Esophagus squamous epithelium (tissue), 5 donors: ENCODE measurements around the gene FAM222B. TPM values are rescaled to one million over a fixed set of nuclear protein-coding genes. Genes with fewer than 3 reads are reported as not detected.
"Not testable (repeated sequence)": the region's sequence is repeated elsewhere in the genome, so short reads cannot be mapped to it uniquely, and the experiment has no call there.

Source experiments
- DNase-seq: peaks from one replicate; lab custom pipeline; 2025; lab: John Stamatoyannopoulos, UW
- H3K27ac ChIP-seq, 4 donors: fragments of 200-600 bp; sonication (generic); one replicate each; pipeline ENCODE4 v1.5.1; 2016 to 2019; ENCODE audit warnings: mild to moderate bottlenecking in 1 of 4
- H3K27me3 ChIP-seq, 4 donors: fragments of 200-600 bp; sonication (generic); 1 replicate in 3 of 4; 2 replicates in 1 of 4; pipeline versions ENCODE4 v1.5.1 to v1.6.0; 2017 to 2021; ENCODE audit warnings: antibody characterized with exemption in 1 of 4
- H3K36me3 ChIP-seq, 3 donors: fragments of 200-600 bp; sonication (generic); one replicate each; pipeline ENCODE4 v1.5.1; 2016 to 2019
- H3K4me1 ChIP-seq, 3 donors: fragments of 200-600 bp; sonication (generic); one replicate each; pipeline ENCODE4 v1.5.1; 2017 to 2019
- H3K4me3 ChIP-seq, 4 donors: fragments of 200-600 bp; sonication (generic); 1 replicate in 3 of 4; 2 replicates in 1 of 4; pipeline ENCODE4 v1.5.1; 2016 to 2019; ENCODE audit warnings: mild to moderate bottlenecking in 2 of 4, moderate library complexity in 1 of 4
- H3K9me3 ChIP-seq, 3 donors: fragments of 200-600 bp; sonication (generic); one replicate each; pipeline ENCODE4 v1.5.1; 2016 to 2019
- POLR2A ChIP-seq, 4 donors: fragments of 450-650 bp; IDR thresholded peaks; one replicate each; pipeline ENCODE4 v1.6.1; 2017; ENCODE audit warnings: antibody characterized with exemption in 4 of 4, mild to moderate bottlenecking in 4 of 4, moderate library complexity in 3 of 4
- WGBS, 2 donors: methylation state at CpG; one replicate each; pipeline ENCODE4 v1.1.5; 2018; 5-methylcytosine and 5-hydroxymethylcytosine counted together
- intact Hi-C: fragments of 100-400 bp; cut with DNase I; formaldehyde crosslinking; loops from one replicate; pipeline ENCODE4 v1.15.0; 2022
- total RNA-seq, 4 donors: library from RNA; depleted of rRNA; stranded (reverse); fragments of >200 nt; gene quantifications; one replicate each; pipeline ENCODE4 v1.1.0, GENCODE V29; 2016
- TF ChIP-seq, protein P1 (sequence below), 6 experiments: fragments of 450-650 bp in 4 of 6; fragments of 200-600 bp in 2 of 6; sonication (generic) in 2 of 6; IDR thresholded peaks; one replicate each; pipeline ENCODE4 v1.5.1; 2016 to 2019; ENCODE audit warnings: antibody characterized with exemption in 6 of 6, mild to moderate bottlenecking in 4 of 6, moderate library complexity in 4 of 6
- donor health status: DM: yes; HTN: yes; CAD: no.

Gene FAM222B
- total RNA-seq, 4 donors from 2014 or later: 8.0 to 16.4 (median 11.2) TPM

DNA sequence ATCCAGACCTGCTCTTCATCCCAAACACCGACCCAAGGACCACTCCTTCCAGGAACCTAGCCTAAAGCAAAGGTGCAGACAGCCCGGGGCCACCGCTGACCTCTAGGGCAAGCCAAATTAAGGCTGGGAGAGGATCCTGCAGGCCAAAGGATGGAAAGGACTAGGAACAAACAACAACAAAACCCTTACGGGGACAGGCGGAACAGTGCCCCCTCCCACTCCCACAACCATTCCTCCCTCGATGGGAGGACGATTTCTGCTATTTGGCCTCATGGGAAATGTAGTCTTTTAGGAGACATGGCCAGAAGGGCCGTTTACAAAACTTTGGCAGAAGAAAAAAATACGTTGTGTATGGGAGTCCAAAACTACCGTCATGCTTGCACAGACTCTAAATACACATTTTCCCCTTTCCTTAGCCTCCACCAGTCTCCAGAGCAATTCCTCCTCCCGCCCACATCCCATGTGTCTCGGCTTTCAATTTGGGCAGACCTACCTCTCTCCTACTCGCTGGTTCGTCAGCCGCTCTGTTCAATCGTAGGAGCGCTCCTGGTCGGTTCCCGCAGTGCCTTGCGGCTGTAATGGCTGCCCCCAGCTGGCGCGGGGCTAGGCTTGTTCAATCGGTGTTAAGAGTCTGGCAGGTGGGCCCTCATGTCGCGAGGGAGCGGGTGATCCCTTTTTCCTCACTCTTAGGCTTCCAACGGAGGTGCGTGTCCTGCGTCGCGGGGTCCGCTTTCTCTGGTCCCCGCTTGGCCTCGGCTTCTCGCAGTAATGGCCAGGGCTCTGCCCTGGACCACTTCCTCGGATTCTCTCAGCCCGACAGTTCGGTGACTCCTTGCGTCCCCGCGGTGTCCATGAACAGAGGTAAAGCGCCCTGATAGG is 12.1 kb upstream of the FAM222B start, which contains the start of gene ERAL1:
Gene ERAL1 (plus strand): TSS at position 560 of the 879 bp plus-strand sequence. CDS start 19 bp downstream, at position 579.
- Histone ChIP-seq H3K9me3 (no peaks in the 10 kb centered on the region), H3K4me1 (peaks cover 9 to 17% (median 10%) of the 10 kb centered on the region in 3 donors), H3K4me3 (peak within 1 kb of the TSS; percentile 56 to 94 (median 79)), H3K36me3 (peaks cover 16 to 37% (median 18%) of the 10 kb centered on the region in 3 donors), H3K27ac (peak within 1 kb of the TSS; percentile 78 to 89 (median 84)), H3K27me3 (no peaks in the 10 kb centered on the region)
- no peak for DNase-seq
- intact Hi-C loops: no loop called here
- WGBS, 2 donors: 0% methylated on average over 16 to 27 of the region's 42 CpGs
- TF ChIP-seq, protein P1, sequence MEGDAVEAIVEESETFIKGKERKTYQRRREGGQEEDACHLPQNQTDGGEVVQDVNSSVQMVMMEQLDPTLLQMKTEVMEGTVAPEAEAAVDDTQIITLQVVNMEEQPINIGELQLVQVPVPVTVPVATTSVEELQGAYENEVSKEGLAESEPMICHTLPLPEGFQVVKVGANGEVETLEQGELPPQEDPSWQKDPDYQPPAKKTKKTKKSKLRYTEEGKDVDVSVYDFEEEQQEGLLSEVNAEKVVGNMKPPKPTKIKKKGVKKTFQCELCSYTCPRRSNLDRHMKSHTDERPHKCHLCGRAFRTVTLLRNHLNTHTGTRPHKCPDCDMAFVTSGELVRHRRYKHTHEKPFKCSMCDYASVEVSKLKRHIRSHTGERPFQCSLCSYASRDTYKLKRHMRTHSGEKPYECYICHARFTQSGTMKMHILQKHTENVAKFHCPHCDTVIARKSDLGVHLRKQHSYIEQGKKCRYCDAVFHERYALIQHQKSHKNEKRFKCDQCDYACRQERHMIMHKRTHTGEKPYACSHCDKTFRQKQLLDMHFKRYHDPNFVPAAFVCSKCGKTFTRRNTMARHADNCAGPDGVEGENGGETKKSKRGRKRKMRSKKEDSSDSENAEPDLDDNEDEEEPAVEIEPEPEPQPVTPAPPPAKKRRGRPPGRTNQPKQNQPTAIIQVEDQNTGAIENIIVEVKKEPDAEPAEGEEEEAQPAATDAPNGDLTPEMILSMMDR (IDR thresholded peaks at IDR 0.05): peak in 1 of 6 experiments; percentile 10
- TF ChIP-seq POLR2A (IDR thresholded peaks at IDR 0.05): peak in 2 of 4 donors; percentile 45 to 57

GRCh38 chr17:28853295-28853694 is 10.7 kb upstream of the FAM222B start:
- WGBS, 2 donors: 91 to 95% methylated on average over 2 of the region's 2 CpGs
- Histone ChIP-seq H3K27me3 (no peaks in the 10 kb centered on the region), H3K4me3 (no peak overlapping the region), H3K9me3 (no peaks in the 10 kb centered on the region), H3K4me1 (peaks cover 9 to 17% (median 10%) of the 10 kb centered on the region in 3 donors), H3K27ac (no peak overlapping the region), H3K36me3 (peaks cover 7 to 23% (median 10%) of the 10 kb centered on the region in 3 donors)
- DNase-seq: no peak
- TF ChIP-seq, protein P1 (IDR thresholded peaks at IDR 0.05): no peak
- TF ChIP-seq POLR2A (IDR thresholded peaks at IDR 0.05): no peak
- intact Hi-C loops: no loop called here

- no peak for TF ChIP-seq POLR2A (IDR thresholded peaks at IDR 0.05)
- TF ChIP-seq, protein P1 (IDR thresholded peaks at IDR 0.05): no peak
- Histone ChIP-seq H3K27ac (no peak overlapping the region), H3K4me1 (peaks cover 2 to 4% (median 3%) of the 10 kb centered on the region in 3 donors), H3K36me3 (no peaks in the 10 kb centered on the region), H3K27me3 (no peaks in the 10 kb centered on the region), H3K4me3 (no peak overlapping the region), H3K9me3 (no peaks in the 10 kb centered on the region)
- intact Hi-C loops: loop anchor here (10.0 kb wide), 1 partner anchor 84 kb away; no protein-coding TSS in a partner anchor
- no peak for DNase-seq
- WGBS, 2 donors: 62 to 69% methylated on average over 5 of the region's 5 CpGs
These were observed 6.7 kb upstream of the FAM222B start for GRCh38 chr17:28849281-28849680.

DNA sequence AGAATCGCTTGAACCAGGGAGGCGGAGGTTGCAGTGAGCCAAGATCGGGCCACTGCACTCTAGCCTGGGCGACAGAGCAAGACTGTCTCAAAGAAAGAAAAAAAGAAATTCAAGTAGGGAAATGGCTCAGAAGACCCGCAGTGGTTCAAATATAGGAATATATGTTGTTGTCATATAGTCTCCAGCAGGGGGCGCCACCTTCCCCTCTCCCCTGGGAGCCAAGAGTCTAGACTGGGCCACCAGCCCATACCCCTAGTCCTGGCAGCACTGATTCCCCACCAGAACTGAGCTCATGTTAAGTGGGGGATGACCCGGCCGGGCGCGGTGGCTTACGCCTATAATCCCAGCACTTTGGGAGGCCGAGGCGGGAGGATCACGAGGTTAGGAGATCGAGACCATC is 6.1 kb upstream of the FAM222B start:
- DNase-seq, H3K4me1 ChIP-seq, H3K27me3 ChIP-seq, H3K4me3 ChIP-seq, H3K36me3 ChIP-seq, H3K9me3 ChIP-seq, H3K27ac ChIP-seq: not testable (repeated sequence)
- whole genome bisulfite sequencing, 2 donors: 79 to 81% methylated on average over 5 to 15 of the region's 15 CpGs
- intact Hi-C loops: loop anchor here (10.0 kb wide), 1 partner anchor 84 kb away; no protein-coding TSS in a partner anchor
- TF ChIP-seq, protein P1 (IDR thresholded peaks at IDR 0.05): peak; percentile 13 to 44 (median 34)

DNA sequence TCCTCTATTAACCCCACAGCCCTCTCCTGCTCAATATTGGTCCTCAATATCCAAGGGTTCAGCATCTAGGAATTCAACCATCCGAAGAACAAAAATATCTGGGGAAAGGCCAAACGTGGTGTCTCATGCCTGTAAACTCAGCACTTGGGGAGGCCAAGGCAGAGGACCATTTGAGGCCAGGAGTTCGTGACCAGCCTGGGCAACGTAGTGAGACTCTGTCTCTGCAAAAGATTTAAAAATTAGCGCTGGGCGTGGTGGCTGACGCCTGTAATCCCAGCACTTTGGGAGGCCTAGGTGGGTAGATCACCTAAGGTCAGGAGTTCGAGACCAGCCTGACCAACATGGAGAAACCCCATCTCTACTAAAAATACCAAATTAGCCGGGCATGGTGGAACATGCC is 4.1 kb upstream of the FAM222B start:
- not testable (repeated sequence) for H3K4me3 ChIP-seq, H3K9me3 ChIP-seq, H3K27ac ChIP-seq, H3K27me3 ChIP-seq, DNase-seq, H3K36me3 ChIP-seq
- intact Hi-C loops: loop anchor here (10.0 kb wide), 1 partner anchor 82 kb away; no protein-coding TSS in a partner anchor
- H3K4me1 ChIP-seq: peaks cover 0 to 12% (median 3%) of the 10 kb centered on the region in 3 donors
- WGBS, 2 donors: 86 to 87% methylated on average over 8 to 9 of the region's 9 CpGs
